GM19035 (cell line): Measurements from ENCODE around the gene ST3GAL5.
"Not testable (repeated sequence)": the region's sequence is repeated elsewhere in the genome, so short reads cannot be mapped to it uniquely, and the experiment has no call there.

Source experiments
- ATAC-seq: cut with Tn5 transposase; IDR thresholded peaks from one replicate; pipeline ENCODE4 v1.9.1; 2021; ENCODE audit not compliant: unreplicated experiment

The ST3GAL5 gene

DNA sequence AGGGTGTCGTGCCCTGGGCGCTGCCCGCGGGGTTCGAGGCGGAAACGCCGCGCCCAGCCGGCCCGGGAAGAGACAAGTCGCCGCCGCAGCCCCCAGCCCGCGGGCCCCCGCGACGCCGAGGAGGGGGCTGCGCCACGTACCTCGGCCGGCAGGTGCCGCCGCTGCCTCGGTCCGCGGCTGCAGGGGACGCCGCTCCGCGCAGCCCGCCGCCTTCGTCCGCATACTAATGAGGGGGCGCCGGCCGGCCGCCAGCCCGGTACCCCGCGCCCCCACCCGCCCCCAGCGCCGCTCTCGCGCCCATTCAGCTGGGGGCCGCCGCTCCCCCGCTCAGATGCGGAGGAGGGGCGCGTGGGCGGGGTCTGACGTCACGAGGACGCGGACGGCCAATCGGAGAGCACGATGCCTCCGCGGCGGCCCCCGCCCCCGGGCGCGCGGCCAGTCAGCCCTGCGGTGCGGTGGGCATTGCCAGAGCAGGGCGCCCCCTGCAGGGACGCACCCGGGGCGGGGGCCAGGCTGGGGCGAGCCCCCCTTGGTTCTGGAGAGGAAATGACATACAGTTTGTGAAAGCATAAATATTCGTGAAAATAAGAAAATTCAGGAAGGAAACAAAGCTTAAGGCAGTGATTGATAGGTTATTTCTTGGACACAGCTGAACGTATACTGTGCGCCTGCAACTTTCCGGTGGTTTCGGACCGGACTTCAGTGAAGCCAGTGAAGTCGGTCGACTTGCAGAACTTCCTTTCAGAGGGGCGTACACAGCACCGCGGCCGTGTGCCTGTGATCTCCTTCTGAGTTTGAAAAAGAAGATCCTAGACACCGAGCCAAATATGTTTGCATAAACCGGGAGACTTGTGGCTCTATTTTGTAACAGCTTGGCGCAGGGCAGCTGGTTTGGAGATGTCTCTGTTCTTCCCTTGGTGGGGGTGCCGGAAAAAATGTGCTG, at the start of gene ST3GAL5:
Gene ST3GAL5 (minus strand): TSS at position 307 of the 943 bp plus-strand sequence. CDS start 85 bp downstream, at position 222.
- ATAC-seq, result peak; percentile 88

DNA sequence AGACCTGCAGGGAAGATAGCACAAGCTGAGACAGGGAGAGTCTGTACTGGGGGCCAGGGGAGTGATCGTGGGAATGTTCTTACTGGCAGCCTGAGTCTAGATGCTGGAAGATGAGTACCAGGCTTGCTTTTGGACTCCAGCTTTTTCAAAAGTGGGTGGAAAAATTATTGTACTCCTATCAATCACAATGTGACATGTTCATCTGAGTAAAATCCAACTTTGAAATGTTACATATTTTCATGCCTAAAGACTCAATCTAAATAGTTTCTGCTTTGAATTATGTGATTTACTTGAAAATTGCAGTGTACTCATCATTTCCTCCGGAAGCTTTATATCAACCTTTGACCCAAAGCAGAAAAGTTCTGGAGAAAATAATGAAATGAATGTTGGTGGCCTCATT, 49.7 kb upstream of the ST3GAL5 start:
- ATAC-seq, result no peak

DNA sequence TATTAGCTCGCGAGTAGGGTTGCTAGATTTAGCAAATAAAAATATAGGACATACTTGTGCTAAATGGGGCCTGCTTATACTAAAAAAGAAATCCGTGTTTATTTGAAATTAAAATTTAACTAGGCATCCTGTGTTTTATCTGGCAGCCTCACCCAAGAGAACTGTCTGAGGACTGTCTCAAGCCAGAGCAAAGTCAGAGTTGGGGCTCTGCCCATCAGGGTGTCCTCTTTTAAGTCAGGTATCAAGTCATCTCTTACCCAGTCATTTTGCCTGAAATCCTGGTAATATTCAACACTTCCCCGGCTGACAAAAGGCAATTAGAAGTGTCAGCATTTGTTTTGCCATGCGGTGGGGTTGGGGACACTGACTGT, 48.3 kb upstream of the ST3GAL5 start:
- ATAC-seq, result no peak

DNA sequence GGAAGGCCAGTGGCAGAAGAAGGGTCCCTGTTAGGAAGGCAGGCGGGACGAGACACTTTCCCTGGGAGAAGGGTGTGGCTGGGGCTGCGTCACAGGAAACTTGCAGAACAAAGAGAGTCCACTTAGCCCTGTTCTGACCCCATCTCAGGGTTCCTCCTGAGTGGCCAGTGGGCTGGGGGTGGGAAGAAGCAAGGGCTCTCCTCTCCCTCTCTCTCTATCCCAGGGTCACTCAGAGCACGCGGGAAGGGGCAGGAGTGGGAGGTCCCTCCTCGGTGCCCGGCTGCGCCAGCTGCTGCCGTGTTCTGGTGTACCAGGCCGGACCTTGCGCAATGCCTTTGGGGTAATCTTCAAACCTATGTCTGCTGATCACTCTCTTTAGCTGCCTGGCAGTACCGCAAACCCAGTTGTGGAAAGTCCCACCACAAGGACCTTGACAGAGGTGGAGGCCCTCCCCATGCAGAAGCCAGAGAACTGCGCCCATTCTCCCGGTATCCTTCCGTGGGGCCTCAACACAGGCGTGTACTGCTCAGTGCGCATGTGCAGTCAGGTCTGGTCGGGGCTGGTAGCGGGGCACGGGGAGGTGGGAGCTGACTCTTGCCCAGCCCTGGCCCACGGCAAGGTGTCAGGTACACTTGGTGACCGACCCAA, 47.8 kb upstream of the ST3GAL5 start:
- no peak for ATAC-seq

DNA sequence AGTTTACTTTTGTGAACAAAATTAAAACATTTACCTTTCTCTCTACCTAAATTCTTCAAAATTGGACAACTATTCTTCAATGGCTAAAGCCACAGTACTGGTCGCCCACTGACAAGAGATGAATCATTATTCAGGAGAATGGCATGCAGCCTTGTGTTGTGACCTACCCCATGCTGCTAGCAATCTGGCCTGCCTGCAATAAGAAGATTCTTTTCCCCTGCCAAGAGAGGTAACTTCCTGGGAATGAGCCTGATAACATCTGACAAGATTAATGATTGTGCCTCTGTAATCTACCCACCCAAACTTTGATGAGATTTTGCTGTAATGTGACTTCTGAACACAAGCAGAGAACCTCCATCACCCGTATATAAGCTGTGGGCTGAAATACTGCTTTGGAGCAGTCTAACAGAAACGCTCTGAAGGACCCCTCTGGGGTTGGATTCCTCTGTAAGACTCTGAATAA, 47.0 kb upstream of the ST3GAL5 start:
- ATAC-seq, result no peak

DNA sequence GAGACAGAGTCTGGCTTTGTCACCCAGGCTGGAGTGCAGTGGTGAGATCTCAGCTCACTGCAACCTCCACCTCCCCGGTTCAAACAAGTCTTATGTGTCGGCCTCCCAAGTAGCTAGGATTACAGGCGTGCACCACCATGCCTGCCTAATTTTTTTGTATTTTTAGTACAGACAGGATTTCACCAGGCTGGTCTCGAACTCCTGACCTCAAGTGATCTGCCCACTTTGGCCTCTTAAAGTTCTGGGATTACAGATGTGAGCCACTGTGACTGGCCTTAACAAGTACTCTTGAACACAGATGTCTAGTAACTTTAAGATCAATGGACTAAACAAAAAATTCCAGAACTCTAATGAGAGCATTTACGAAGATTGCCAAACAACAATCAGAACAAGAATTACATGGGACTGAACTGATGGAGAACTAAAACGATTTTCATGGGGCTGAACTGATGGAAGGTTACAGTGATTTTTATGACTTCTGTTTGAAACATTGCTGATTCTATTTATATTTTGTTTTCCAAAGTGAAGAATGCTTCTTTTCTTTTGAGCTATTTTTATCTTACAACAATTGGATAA, 46.5 kb upstream of the ST3GAL5 start:
- ATAC-seq, result no peak

DNA sequence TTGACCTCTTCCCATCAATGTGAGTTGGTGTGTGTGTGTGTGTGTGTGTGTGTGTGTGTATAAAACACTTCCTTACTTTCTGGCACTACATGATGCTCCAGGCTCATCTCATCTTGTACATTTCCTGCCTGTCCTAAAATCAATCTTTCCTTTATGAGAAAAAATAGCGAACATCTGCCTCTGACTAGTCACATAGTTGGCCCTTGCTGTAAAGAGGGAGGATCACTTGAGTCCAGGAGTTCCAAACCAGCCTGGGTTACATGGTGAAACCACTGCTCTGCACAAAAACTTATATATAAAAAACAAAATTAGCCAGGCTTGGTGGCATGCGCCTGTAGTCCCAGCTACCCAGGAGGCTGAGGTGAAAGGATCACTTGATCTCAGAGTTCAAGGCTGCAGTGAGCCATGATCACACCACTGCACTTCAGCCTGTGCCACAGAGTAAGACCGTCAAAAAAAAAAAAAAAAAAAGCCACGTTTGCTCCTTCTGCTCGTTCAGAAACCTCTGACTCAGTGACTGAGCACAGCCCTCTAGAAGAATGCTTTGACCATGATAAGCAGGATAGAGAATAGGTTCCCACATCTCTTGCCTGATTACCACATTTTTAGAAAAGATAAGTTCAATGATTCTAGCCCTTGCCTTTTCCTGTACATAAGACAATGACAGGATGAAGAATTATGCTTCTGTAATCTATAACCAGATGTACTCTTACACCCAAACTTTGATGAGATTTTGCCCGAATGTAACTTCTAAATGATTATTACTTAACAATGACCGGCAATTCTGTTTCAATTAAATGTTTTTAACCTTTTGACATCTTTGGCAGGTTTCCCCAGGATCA, 45.2 kb upstream of the ST3GAL5 start:
- ATAC-seq, result no peak

DNA sequence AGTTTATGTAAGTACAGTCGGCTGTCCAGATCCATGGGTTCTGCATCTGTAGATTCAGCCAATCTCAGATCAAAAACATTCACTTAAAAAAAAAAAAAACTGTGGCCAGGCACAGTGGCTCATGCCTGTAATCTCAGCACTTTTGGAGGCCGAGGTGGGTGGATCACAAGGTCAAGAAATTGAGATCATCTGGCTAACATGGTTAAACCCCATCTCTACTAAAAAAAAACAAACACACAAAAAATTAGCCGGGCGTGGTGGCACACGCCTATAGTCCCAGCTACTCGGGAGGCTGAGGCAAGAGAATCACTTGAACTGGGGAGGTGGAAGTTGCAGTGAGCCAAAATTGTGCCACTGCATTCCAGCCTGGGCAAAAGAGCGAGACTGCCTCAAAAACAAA, 42.4 kb upstream of the ST3GAL5 start:
- not testable (repeated sequence) for ATAC-seq

DNA sequence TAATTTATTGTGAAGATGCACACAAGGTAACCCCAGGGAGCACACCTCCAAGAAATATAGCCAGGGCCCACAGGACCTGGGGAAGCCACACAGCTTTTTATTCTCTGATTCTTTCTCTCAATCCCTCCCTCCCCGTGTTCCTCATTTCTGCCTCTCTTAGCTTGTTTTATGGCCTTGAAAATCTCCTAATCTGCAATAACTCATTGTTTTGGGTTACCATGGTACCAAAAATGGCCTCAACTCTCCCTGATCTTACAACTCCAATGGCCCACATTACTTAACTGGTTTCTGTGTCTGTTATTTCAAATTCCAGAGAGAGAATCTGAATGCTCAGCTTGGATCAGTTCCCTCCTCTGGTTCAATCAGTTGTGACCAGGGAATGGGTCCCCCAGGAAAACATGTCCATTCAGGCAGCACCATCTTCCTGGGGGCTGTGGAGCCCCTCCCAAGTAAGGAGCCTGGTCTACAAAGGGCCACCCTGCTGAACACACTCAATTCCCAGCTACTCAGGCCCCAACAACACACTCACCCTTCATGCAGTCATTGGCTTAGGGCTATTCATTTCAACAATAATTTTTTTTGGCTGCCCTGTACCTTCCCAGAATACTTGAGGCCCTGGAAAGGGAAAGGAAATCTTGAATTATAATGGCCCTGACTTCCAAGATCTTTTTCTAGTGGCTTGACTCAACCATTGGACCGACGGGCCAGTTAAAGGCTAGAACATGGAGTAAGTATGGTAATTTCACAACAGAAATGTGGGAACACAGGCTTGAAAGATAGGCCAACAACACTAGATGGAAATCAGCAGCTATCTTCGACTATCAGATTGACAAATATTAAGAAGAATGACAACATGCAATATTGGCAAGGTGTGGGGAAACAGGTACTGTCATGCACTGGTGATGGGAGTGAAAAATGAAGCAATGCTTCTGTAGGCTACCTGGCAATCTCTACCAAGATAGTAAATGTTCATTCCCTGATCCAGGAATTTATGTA, 41.6 kb upstream of the ST3GAL5 start:
- ATAC-seq, result no peak

DNA sequence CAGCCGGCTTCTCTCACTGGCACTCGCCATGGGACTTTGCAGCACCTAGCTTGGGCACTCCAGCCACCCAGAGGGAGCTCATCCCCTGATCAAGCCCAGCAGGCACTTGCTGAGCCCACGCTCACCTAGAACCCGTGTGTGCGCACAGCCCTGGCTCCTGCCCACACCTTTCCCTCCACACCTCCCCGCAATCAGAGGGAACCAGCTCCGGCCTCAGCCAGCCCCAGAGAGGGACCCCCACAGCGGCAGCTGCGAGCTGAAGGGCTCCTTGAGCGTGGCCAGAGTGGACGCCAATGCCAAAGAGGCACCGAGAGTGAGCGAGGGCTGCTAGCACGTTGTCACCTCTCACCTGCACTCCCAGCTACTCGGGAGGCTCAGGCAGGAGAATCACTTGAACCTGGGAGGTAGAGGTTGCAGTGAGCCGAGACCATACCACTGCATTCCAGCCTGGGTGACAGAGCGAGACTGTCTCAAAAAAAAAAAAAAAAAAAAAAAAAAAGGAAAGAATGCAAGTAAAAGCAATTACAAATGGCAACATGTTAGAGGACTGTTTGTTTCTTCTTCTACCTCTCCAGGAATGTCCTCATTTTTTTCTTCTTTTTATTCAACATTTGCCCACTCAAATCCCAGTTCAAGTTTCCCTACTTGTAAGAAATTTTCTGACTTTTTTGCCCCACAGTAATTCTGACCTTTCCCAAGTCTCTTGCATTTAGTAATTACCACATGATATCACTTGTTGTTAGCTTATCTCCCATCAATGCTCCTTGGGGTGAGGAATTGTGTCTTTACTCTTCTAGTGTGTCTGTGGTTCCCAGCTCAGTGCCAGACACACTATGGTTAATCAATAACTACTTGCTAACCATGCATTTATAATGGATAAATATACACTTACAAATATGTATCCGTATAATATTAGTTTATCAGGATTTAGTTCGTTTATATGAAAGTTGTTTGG, 40.6 kb upstream of the ST3GAL5 start:
- no peak for ATAC-seq

DNA sequence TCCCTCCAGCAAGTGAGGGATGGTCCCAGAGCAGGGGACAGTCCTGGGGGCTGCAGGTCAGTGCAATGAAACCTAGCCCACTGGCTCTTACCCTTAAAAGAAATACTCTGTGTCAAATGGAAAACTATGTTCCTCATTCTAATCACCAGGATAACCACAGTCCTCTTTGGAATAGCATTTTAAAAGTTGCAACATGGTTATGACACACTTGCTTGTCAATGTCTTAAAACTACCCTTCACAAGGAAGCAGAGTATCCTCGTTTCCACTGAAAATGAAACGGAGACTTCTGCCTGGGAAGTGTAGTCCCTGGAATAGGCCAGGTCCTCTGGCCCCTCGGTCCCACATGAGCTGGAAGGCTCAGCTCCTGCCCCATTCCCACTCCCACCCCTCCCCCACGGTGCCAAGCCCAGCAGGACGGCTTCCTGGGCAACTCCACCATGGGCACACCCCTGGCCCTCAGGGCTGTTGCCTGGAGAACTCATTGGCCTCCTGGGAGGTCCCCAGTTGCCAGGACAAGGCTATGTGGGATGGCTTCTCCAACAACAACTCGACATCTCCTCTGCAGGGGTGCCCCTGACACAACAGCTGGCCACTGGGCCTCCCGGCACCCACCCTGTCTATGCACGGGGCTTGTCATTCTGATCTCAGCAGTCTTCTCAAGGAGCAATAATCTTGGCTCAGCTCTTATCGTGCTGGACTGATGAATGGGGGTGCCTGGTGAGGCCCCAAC, 38.3 kb upstream of the ST3GAL5 start:
- no peak for ATAC-seq

DNA sequence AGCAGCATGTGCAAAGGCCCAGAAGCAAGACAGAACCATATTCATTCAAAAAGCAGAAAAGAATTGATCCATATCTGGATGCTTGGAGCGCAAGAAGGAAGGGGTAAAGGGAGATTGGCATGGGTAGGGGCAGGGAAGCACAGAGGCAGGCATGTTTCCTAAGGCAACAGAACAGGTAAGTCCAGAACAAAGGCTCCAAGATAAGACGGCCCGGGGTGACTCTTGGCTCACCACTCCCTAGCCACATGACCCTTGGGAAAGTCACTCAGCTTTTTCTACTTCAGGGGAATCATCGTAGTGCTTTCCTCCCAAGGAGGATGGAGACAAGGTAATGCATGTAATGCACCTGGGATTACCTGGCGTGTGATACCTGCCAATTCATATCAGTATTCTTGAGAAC, 37.7 kb upstream of the ST3GAL5 start:
- no peak for ATAC-seq

DNA sequence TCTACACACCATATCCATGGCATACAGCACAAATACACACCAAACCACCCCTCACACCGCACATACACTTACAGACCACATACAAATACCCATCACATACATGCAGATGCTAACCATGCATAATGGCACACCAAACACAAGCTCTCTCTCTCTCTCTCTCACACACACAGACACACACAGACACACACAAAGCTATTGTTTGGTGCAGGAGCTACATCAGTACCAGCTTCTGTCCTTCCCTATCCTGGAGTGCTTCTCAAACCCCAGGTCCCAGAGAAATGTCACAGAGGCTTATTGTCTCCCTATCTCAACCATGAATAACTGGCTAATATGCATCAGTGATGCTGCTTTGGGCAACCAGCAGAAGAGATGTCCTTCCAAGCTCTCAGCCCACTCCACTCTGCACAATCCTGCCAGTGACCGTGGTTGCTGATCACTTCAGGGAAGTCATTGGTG, 36.5 kb upstream of the ST3GAL5 start:
- no peak for ATAC-seq

DNA sequence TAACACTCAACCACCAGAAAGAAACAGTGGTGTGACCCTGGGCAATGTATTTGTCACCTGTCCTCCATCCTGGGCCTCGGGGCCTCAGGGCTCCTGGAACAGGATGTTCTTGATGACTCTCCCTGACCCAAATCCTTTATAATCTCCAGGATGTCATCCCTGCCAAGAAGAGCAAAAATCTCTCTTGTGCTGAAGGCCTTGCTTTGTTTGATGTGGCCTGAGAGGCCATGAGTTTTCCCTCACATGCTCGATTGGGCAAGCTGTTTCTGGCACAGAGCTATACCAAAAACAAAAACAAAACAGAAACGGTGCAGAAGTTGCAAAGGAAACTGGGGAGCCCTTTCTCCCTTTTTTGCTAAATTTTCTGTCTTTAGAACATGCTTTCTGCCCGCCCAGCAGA, 35.7 kb upstream of the ST3GAL5 start:
- ATAC-seq, result no peak

DNA sequence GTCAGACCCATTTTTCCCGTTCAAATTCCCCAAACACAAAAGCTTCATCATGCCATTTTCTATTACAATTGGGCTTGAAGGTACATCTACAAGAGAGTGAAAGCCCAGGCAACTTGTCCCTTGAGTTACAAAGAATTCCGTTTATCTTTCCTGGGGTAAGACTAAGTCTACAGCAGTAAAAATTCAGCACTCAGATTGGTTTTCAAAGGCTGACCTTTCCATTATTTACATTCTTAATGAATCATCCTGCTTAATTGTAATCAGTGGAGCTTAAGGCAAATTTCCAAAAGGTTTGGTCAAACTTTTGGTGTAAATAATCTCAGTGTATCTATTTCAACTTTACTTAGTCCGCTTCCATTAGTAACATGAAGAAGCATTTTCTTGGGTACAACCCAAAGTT, 33.4 kb upstream of the ST3GAL5 start:
- ATAC-seq, result no peak

DNA sequence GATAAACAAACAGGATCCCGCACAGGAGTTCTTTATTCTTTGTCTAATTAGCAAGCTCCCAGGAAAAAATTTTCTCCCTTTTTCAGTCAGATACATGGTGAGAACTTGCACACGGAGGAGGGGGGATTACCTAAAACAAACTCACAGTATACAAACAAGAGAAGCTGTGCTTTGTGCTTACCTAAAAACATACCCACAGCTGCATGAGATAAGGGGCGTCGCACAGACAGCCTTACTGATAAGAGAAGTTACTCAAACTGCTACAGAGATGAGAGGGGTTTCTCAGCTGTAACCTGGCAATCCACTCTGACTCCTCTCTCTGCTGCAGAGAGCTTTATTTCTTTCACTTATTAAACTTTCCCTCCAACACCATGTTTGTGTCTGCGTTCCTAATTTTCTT, 32.9 kb upstream of the ST3GAL5 start:
- ATAC-seq, result no peak

DNA sequence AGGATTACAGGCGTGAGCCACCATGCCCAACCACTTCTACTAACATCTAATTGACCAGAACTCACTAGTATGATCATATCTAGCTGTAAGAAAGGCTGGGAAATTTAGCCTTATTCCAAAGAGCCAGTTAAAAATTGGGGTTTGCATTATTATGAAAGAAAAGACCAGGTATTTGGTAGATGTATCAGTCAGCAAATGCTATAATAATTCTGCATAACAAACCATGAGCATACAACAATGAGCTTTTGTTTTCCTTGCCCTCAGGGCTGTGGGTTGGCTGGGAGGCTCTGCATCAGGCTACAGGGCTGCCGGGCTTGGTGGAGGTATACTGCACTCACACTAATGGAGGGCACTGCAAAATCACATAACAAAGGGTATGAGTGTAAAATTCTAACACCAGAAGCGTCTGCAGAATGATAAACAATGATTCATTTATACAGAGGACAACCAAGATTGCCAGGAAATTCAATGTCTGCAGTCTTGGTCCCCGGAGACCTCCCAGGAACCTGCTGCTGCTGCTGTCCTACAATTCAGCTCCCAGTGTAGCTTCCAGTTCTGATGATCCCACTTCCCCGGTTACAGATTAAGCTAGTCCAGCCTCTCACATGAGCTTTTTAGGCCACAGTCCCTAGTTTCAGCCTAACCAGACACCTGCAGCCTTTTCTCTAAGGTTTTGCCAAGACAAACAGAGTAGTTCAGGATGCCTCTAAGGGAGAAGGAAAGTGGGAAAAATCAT, 32.2 kb upstream of the ST3GAL5 start:
- ATAC-seq, result no peak
